Stimulated activated CD8-positive, alpha-beta memory T cell treated with anti-CD3 and anti-CD28 coated beads, Interleukin-15, amount 100 ng/mL, for 24 hours (primary cell): ENCODE measurements around the gene AHDC1.
"Not testable (repeated sequence)": the region's sequence is repeated elsewhere in the genome, so short reads cannot be mapped to it uniquely, and the experiment has no call there.

Source experiments
- DNase-seq: peaks from one replicate; pipeline ENCODE4 v3.0.0-alpha.2; 2020; ENCODE audit warnings: low read depth

Gene AHDC1

GRCh38 chr1:27563341-27563590 lies 40.7 kb downstream of the AHDC1 start:
- no peak for DNase-seq

GRCh38 chr1:27562534-27563340 lies 41.2 kb downstream of the AHDC1 start:
- no peak for DNase-seq

- DNase-seq, result no peak
Measured at GRCh38 chr1:27562021-27562420, 41.9 kb downstream of the AHDC1 start.

- no peak for DNase-seq
Measured at GRCh38 chr1:27561124-27561899, 42.6 kb downstream of the AHDC1 start.

- DNase-seq, result no peak
Measured at GRCh38 chr1:27560268-27561123, 43.4 kb downstream of the AHDC1 start.

- no peak for DNase-seq
Measured at GRCh38 chr1:27559466-27560030, 44.4 kb downstream of the AHDC1 start.

- DNase-seq, result no peak
Measured at GRCh38 chr1:27557596-27558340, 46.2 kb downstream of the AHDC1 start.

GRCh38 chr1:27556781-27557595 lies 47.0 kb downstream of the AHDC1 start:
- DNase-seq, result peak; percentile 43

- no peak for DNase-seq
Measured at GRCh38 chr1:27556435-27556780, 47.5 kb downstream of the AHDC1 start.

GRCh38 chr1:27555700-27556424 lies 48.1 kb downstream of the AHDC1 start:
- DNase-seq, result no peak

GRCh38 chr1:27554759-27555699 lies 48.9 kb downstream of the AHDC1 start:
- no peak for DNase-seq

- DNase-seq, result no peak
Measured at GRCh38 chr1:27554293-27554692, 49.7 kb downstream of the AHDC1 start.

- DNase-seq, result not testable (repeated sequence)
Measured at GRCh38 chr1:27553823-27554222, 50.1 kb downstream of the AHDC1 start.

GRCh38 chr1:27552911-27553420 lies 51.0 kb downstream of the AHDC1 start:
- no peak for DNase-seq

GRCh38 chr1:27551953-27552312 lies 52.0 kb downstream of the AHDC1 start:
- DNase-seq, result no peak

- no peak for DNase-seq
Measured at GRCh38 chr1:27551170-27551952, 52.6 kb downstream of the AHDC1 start.

GRCh38 chr1:27550510-27551169 lies 53.3 kb downstream of the AHDC1 start:
- DNase-seq, result no peak
